SU-DHL-6 (cell line): ENCODE measurements around the gene CDH13.

Experiments
- CTCF ChIP-seq: fragments of 200-600 bp; sonication (generic); IDR thresholded peaks from one replicate; pipeline ENCODE4 v1.5.1; 2017; ENCODE audit warnings: antibody characterized with exemption, mild to moderate bottlenecking, low read length, moderate library complexity; ENCODE audit not compliant: insufficient read depth, poor library complexity, severe bottlenecking
- EZH2phosphoT487 ChIP-seq: fragments of 200-600 bp; sonication (generic), shearing (Covaris generic); conservative IDR thresholded peaks from 2 replicates; pipeline ENCODE4 v1.6.1; 2018; ENCODE audit warnings: mild to moderate bottlenecking, antibody characterized with exemption, low read length, moderate library complexity, mixed read lengths

GRCh38 chr16:83330251-83330650, 703.5 kb downstream of the CDH13 start:
- TF ChIP-seq CTCF (no peak), EZH2phosphoT487 (no peak)
